GM12892 (cell line): Measurements from ENCODE around the gene SLC4A9.

ENCODE experiments used
- POLR2A ChIP-seq: IDR thresholded peaks from 2 replicates; pipeline ENCODE4 v1.6.1; 2011; ENCODE audit warnings: low read depth, low read length, control low read depth
- POLR2AphosphoS5 ChIP-seq: IDR thresholded peaks from 2 replicates; pipeline ENCODE4 v1.6.1; 2011; ENCODE audit warnings: low read depth, low read length, control low read depth
- TAF1 ChIP-seq: IDR thresholded peaks from 2 replicates; pipeline ENCODE4 v1.6.1; 2011; ENCODE audit warnings: low read depth, mild to moderate bottlenecking, control low read depth, low read length, borderline replicate concordance

DNA sequence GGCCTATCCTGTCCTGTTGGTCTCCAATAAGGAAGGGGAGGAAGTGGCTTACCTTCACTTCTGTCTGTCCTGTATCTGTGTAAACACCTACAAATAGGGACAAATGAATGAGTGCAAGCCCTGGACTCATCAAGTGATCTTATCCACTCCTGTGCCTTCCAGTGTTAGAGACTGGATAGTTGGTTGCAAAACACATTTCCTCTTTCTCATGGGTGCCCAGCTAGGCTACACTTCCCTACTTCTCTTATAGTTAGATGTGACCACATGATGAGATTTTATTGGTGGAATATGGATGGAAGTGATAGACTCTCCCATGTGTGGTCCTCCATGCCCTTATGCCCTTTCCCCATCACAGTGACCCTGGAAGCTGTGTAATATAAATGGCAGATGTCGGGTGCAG, 40.2 kb upstream of the SLC4A9 start:
- TF ChIP-seq POLR2AphosphoS5 (no peak), TAF1 (no peak), POLR2A (no peak)
